ENCODE measurements around the gene PAX7.
A peak's percentile ranks its signal among the peaks of the same experiment; 100 is the strongest.
"Not testable (repeated sequence)": the region's sequence is repeated elsewhere in the genome, so short reads cannot be mapped to it uniquely, and the experiment has no call there.

The PAX7 gene

DNA sequence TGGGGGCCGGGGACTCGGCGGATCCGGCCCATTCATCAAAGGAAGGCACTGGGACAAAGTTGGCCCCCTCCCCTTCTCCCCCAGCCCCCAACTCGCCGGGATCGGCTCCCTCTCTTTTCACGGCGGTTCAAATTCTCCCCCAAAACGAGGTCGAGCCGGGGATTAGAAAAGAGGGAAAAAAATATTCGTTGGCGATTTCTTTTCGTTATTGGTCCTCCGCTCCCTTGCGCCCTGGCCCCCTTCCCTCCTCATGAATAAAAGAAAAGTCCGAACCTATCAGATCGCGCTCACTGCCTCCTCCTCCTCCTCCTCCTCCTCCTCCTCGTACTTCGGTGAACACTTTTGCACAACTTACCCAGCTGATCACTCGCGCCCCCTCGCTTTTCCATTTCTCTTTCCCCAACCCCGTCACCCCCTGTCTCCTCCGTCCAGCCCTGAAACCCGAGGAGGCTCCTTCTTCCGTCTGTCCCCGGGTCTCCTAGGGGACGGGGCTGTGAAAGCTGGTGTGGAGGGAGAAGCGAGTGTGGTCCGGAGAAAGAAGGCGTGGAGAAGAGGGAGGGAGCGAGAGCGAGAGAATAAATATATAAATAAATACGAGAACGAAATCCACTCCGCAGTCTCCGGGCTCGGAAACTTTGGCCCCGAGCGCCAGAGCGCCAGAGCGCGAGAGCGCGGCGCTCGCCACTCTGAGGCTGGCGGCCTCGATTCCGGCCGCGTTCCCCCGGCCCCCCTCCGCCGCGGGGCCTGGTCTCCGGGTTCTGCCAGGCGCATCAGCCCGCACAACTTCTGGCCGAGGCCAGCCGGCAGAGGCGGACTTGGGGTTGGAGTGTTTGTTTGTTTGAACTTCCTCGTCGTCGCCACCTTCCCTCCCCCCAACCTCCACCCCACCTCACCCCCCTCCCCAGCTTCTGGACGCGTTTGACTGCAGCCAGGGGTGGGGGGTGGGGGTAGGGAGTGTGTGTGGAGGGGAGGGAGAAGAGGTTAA, at the start of gene PAX7:
Gene PAX7 (plus strand): TSS at position 336 of the 985 bp plus-strand sequence. CDS start 758 bp downstream, outside the sequence.
- DNase-seq (ENCODE audit: low spot score), result no peak

DNA sequence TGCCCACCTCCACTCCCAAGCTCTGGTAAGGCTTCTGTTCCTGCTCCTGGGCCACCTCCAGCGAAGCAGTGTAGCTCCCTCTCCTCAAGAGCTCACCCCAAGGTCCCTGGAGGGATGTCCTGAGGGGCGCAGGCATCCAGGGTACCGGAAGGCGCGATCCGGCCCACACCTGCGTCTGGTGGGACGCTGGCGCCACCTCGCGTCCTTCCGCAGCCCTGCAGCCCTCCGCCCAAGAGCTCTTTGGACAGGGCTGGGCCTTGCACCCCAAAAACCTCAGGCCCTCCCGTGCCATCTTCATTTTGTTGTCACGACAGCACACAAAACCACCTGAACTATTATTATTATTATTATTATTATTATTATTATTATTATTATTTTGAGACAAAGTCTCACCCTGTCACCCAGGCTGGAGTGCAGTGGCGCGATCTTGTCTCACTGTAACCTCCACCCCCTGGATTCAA, 49.2 kb upstream of the PAX7 start:
- DNase-seq (ENCODE audit: low spot score), result no peak

DNA sequence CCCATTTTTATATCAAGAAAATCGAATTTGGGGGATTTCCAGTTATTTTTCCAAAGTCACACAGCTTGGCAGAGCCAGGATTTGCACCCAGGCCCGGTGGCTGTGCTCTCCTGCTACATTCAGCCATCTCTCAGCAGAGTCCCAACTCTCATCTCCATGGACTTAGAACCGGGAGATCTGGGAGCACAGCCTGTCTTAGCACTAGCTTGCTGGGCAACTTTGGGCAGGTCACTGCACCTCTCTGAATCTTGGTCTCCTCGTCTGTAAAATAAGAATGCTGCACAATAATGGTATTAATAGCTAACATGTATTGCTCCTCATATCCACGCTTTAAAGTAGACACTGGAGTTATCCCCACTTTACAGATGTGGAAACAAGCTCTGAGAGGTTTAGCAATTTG, 47.8 kb upstream of the PAX7 start:
- DNase-seq (ENCODE audit: low spot score), result no peak

DNA sequence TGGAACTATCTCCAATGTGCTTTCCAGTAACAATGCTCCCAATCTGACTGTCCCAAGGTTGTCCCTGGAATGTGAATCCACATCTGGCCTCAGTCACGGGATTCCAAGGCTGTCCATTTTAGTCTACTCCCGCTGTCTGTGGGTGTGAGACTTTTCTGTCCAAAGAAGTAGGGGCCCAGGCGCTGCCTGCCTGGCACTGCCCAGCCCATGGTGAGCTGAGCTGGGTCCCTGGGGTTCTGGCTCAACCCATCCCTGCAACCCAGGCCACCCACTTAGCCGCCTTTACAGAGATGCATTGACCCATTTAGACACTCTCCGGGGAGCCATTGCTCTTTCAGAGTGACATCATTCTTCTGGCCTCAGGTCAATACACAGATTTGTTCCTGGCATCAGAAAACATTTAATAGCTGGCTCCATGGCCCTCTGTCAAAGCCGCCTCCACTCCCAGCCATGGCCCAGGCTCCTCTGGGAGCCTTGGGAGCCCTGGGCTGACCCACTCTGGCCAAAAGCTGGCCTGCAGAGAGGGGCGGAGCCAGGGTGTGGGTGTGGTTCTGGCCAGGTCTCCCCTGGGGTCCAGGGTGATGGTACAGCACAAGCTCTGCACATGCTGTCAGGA, 47.2 kb upstream of the PAX7 start:
- no peak for DNase-seq (ENCODE audit: low spot score)

DNA sequence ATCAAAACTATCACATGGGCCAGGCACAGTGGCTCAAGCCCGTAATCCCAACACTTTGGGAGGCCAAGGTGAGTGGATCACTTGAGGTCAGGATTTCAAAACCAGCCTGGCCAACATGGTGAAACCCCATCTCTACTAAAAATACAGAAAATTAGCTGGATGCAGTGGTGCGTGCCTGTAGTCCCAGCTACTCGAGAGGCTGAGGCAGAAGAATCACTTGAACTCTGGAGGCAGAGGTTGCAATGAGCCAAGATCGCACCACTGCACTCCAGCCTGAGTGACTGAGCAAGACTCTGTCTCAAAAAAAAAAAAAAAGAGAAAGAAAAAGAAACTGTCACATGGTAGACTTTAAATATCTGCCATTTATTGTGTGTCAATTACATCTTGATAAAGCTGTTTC, 44.6 kb upstream of the PAX7 start:
- not testable (repeated sequence) for DNase-seq (ENCODE audit: low spot score)

DNA sequence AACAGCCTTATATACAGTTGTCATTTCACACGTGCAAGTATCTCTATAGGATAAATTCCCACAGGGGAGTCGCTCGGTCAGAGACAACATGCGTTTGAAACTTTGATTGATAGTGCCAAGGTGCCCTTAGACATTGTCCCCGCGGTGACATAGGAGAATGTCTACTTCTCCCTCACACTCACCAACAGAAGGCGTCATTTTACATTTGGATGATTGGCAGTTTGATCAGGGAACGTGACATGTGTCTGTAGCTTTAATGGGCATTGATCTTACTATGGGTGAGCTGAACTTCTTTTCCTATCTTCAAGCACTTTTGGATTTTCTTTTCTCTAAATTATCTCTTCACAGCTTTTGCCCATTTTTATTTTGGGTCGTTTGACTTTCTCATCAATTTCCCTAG, 42.6 kb upstream of the PAX7 start:
- DNase-seq (ENCODE audit: low spot score), result no peak

DNA sequence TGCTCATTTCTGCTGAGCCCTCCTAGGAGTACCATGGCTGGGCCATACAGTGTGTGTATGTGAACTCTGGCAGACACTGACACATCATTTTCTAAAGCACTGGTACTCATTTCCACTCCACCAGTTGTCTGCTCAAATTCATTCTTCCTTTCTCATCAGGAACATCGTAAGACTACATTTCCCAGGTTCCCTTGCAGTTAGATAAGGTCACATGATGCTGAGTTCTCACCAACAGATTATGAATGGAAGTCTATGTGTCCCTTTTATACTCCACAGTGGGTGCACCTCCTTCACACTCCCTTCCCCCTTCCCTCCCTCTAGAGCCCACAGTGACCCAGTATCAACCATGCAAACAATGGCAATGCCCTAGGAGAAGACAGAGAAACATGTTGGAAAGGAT, 38.3 kb upstream of the PAX7 start:
- DNase-seq (ENCODE audit: low spot score), result peak; percentile 13

DNA sequence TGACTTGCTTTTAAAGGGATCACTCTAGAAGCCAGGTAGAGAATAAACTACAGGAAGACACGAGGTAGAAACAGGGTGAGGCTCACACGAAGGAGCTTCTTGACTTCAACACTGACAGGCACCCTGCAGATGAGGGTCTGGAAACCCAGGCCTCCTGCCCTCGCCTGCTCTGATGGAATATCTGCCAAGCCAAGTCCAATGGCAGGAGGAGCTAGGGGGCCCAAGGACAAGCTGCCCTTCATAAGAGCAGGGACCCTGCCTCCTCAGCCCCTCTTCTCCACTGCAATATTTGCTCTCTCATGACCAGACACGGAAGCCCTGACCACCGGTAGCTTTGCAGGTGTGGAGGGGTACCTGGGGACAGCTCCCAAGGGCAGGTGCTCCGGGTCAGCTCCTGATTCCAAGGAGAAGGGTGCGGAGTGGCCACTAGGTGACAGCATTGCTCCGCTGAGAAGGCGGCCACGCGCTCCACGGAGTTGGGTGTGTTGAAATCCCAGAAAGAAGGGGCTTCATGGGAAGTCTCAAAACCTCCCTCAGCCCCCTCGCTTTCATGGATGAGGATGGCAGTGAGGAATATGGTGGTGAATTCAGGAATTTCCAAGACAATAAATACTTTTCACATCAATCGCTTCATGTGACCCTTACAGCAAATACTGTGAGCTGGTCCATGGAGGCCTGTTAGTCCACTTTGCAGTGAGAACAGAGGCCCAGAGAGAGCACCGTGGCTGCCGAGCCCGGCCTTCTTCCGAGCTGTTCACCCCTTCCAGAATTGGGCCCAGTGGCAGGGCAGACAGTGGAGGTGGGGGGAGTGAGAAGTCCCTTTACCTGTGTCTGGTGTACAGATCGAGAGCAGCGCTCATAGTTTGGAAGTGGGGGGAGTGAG, 33.2 kb upstream of the PAX7 start:
- DNase-seq (ENCODE audit: low spot score), result peak; percentile 18

DNA sequence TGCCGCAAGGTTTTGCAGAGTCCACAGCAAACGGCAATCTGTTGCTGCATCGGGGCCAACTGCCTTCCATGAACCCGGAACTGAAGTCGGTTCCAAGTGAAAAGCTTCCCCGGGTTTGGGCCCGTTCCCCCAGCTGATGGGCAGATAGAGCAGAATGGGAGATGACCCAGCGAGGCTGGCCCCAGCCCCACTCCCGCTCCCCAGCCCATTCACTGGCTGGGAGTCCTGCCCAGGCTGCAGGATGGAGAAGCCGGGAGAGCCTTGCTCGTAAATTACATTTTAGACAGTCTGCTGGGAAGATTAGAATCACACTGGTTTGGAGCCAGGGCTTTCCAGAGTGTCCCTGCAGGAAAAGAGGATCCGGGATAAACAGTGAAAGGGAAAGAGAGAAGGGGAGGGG, 31.6 kb upstream of the PAX7 start:
- no peak for DNase-seq (ENCODE audit: low spot score)

DNA sequence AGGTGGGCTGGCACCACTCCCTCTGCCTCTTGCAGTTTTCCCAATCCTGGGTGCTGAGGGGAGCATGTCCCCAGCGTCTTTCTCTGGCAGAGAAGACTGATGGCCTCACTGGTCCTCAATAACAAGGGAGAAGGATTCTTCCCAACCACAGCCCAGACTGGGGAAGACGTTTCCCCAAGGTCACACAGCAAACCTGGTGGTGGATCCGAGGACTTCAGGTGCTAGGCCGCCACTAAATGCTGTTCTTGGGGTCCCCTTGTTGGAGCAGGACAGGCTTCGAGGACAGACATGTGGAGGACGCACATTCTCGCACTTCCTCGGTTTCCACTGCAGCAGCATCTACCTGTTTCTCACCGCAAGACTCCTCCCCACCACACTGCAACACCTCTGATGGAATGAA, 30.9 kb upstream of the PAX7 start:
- DNase-seq (ENCODE audit: low spot score), result no peak

DNA sequence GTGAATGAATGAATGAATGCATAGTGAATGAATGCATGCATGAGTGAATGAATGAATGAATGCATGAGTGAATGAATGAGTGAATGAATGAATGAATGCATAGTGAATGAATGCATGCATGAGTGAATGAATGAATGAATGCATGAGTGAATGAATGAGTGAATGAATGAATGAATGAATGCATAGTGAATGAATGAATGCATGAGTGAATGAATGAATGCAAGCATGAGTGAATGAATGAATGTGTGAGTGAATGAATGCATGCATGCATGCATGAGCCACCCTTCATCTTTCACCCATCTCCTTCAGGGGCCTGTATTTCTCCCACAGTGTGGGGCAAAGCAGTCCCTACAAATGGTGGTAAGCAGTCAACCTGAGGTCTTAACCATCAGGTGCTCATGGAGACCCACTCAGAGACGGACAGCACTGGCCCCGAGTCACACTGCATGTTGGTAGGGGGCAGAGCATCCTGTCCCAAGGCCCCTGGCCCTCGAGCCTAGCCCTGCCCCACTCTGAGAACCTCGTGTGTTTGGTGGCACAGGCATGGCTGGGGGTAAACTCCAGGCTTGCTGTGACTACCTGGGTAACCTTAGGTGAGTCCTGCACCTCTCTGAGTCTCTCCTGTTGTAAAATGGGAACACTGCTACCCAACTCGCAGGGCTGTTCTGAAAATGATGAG, 28.0 kb upstream of the PAX7 start:
- DNase-seq (ENCODE audit: low spot score), result no peak

DNA sequence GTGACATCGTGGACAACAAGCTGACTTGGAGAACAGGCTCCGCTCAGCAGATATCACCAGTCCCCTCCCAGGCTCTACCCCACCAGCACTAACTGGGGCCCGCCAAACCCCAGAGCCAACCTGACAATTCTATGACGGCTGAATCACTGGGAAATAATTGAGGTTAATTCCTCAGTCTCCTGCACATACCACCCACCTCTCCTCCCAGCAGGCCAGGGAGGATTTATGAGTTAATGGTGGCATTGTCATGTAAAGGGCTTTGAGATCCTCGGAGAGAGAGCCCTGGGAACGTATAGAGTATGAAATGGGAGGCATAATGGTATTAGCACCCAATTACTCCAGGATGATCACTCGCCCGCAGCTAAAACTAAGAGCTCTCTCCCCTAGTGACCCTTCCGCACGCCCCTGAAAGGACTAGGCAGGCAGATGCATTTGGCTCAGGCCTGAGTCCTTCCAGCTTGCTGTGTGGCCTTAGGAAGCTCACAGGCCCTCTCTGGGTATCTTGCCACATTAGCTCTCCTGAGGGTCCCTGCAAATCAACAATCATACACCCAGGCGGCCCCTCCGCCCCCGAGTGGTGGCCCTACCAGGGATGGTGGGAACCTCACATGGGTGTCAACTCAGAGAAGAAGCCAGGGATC, 27.3 kb upstream of the PAX7 start:
- DNase-seq (ENCODE audit: low spot score), result no peak

DNA sequence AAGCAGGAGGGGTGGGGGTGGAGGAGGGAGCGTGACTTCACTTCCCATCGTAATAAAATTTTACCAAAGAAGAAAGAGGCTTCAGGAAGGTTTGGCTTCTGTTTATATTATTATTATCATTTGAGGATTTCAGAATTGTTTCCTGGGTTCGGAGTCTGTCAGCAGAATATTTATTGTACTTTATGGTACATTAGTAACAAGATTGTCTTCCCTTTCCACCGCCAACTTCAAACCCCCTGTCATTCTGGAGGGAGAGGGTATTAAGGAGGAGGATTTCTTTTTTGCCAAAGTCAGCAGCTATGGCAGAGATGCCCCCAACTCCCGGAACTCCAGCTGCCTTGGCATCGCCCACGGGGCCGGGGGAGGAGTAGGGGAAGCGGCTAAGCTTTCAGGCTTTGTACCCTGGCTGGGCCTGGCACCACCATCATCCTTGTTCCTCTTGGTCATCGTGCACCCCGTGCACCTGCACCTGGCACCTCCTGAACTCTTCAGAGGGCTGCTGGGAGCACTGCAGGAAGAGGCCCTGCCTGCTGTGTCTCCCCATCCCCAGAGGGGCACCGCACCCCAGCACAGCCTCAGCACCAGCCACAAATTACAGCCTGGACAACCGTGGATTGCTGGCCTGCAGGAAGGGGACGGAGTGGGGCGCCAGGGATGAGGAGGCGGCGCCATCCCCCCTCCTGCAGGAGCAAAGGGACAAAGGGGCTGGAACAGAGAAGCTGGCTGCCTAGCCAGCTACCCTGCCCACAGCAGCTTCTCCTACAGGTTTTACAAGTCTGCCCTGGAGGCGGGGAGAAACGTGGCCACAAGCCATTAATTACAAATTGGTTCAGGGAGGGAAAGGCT, 24.0 kb upstream of the PAX7 start:
- no peak for DNase-seq (ENCODE audit: low spot score)

DNA sequence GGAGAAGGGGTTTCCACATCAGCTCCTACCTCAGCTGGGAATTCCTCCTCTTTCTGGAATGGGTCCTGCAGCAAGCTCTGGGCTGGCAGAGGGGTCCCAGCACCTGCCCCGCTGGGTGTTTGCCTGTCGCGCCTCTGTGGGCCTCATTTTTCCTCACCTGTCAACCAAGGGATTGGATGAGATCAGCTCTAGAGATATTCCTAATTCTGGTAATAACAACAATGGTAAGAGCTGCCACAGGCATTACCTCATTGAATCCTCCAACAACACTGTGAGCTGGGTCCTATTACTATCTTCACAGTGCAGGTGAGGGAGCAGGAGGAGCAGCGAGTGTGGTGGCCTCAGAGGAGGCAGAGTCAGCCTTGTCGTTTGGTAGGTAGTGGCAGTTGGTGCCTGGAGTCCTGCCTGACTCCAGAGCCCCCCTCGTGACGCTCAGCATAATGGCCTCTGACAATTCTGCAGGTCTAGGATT, 23.3 kb upstream of the PAX7 start:
- DNase-seq (ENCODE audit: low spot score), result no peak

DNA sequence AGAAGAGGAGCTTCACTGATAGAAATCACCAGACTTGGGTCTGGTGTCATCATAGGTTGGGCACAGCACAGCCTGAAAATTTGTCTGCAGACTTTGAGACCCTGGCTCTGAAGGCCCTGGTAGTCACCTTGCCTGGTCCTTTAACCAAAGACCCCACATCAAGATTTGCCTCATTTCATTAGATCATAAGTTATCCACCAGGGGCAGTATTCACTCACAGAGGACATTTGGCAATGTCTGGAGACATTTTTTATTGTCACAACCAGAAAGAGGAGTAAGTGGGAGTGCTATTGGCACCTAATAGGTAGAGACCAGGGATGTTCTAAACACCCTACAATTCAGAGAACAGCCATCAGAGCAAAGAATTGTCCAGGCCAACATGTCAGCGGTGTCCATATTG, 22.1 kb upstream of the PAX7 start:
- peak; percentile 11 for DNase-seq (ENCODE audit: low spot score)

DNA sequence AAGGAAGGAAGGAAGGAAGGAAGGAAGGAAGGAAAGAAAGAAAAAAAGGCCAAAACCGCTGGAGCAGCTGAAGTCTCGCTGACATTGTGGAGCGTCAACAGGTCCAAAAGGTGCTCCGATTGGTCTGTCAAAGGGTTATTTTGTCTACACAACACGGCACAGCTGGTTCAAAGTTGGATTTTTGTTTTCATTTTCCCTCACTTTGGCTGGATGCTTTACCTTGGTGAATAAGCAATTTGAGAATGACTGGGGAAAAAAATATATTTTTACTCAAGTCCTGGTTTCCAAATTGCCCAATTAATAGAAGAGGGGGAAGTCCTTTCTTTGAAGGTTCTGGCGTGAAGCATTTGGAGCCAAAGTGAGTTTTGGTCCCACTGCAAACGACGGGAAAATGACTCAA, 19.3 kb upstream of the PAX7 start:
- DNase-seq (ENCODE audit: low spot score), result no peak

DNA sequence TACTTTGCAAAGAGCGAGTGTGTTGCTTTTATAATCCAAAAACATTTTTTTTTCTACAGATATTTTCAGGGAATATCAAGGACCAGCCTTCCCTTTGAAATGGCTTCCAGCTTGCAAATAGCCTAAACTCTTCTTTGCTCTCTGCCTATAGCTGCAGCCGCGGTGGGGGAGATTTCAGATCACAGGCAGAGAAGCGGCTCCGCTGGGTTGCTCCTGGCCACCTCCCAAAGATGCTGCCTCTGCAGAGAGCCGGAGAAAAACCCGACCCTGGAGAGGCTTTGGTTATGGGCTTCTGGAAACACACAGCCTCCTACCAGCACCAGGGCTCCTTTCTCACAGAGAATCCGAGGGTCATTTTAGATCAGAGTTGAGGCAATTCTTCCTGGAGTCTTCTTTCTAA, 18.6 kb upstream of the PAX7 start:
- DNase-seq (ENCODE audit: low spot score), result no peak

DNA sequence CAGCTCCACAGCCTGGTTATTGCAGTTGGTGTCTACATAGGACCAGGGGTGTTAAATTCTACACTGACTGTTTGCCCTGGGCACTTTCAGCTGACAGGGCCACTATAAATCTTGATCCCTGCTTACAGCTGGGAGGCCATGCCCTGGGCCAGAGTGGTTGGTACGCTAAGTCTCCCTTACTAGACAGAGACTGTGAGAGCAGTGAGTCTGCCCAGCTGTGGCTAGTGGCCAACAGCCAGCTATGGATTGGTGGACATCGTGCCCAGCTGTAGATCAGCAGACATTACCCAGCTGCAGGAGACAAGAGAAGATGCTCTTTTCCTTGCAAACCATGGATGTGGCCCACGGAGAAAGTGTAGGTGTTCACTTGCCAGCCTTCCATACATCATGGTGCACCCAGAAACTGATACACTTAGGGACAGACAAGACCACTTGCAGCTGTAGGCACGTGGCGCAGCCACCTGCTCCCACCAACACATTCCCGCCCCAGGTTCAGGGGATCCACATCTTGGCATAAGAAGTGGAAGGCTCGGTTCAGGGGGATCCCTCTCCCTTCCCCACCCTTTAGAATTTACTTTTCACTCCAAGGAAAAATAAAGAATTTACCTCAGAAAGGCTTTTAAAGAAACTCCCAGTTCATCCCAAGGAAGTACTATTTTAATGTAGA, 16.4 kb upstream of the PAX7 start:
- no peak for DNase-seq (ENCODE audit: low spot score)
